ENCODE measurements around the gene LMNA. TPM values are rescaled to one million over a fixed set of nuclear protein-coding genes. Genes with fewer than 3 reads are reported as not detected.

Gene LMNA
- total and polyA plus RNA-seq, 2 of the 4 experiments (the other 2 are of a cell fraction), result 563 to 755 TPM

DNA sequence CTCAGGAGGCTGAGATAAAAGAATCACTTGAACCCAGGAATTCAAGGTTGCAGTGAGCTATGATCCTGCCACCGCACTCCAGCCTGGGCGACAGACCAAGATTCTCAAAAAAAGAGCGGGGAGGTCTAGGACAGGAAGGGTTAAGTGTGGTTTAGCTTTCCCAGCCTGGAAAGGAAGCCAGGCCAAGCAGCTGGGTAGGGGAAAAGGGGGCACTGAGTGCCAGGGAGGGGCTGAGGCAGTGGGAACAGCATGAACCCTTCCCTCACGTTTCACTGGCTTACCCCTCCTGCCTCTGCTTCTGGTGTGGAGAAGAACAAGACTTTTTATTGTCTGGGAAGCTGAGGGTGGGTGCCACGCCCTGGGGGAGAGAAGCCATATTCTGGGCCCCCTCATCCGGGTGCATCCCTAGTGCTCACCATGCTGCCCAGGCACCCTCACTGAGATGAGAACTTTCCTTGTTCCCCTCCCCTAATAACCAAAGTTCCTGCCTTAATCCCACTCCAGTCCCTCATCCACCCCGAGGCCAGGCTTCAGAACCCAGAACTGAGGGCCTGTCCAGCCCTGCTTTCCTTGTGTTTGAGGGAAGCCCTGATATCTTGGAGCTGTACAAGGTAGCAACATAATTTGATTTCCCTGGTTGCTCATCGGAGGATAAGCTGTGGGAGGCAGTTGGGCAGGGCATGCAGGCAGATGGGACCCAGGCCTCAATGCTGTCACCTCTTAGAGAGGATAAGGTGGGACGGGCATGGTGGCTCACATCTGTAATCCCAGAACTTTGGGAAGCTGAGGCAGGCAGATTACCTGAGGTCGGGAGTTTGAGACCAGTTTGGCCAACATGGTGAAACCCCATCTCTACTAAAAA lies 2.0 kb upstream of the LMNA start:
- Histone ChIP-seq H3K27me3 (ENCODE audit: control insufficient read depth, insufficient read depth, low read length) (no peaks in the 10 kb centered on the region), H3K36me3 (ENCODE audit: control insufficient read depth, insufficient read depth, low read length) (no peaks in the 10 kb centered on the region), H3K56ac (ENCODE audit: extremely low read depth, insufficient read depth, low read length) (no peak overlapping the region), H3K14ac (replicated peaks; ENCODE audit: low read depth, low read length) (peak overlapping the region; percentile 5; the same call in 1 of the 2 replicates), H3K4me1 (ENCODE audit: control insufficient read depth, insufficient read depth, low read length) (peaks cover 11% of the 10 kb centered on the region), H2BK15ac (ENCODE audit: low read depth, low read length) (peak overlapping the region; percentile 56; the same call in 1 of the 3 replicates), H3K79me1 (ENCODE audit: low read depth in 1 of 2, low read length in 2 of 2) (peaks cover 4 to 38% of the 10 kb centered on the region in 2 experiments; a peak in 3 of 4 replicates), H3K9me3 (ENCODE audit: control insufficient read depth, insufficient read depth, low read length) (no peaks in the 10 kb centered on the region), H3K23ac (ENCODE audit: low read depth, low read length) (0 out of 2 replicates have a peak overlapping the region, but pooled peaks have one; percentile 45), H4K20me1 (ENCODE audit: insufficient read depth, low read length) (peaks cover 28% of the 10 kb centered on the region), H2AK9ac (replicated peaks; ENCODE audit: low read depth, low read length, poor library complexity) (peak overlapping the region; percentile 86), H3K27ac (ENCODE audit: insufficient read depth, low read length) (no peak overlapping the region), H3K9me1 (ENCODE audit: insufficient read depth, low read length) (peaks cover 7% of the 10 kb centered on the region; the same call in 1 of the 2 replicates), H2AK5ac (ENCODE audit: low read depth, low read length) (peak overlapping the region; percentile 84), H2BK5ac (ENCODE audit: low read depth, low read length, poor library complexity, severe bottlenecking) (no peak overlapping the region), H3K4ac (ENCODE audit: low read depth, low read length) (peak overlapping the region; percentile 52), H3K4me3 (ENCODE audit: insufficient read depth, low read depth, low read length) (no peak overlapping the region), H3K9ac (ENCODE audit: low read depth, low read length) (no peak overlapping the region), H3K4me2 (ENCODE audit: low read depth, low read length) (no peak overlapping the region), H4K91ac (ENCODE audit: insufficient read depth, low read depth, low read length) (peak overlapping the region; percentile 24; the same call in 1 of the 2 replicates), H4K8ac (ENCODE audit: low read depth in 2 of 2, low read length in 2 of 2) (peak overlapping the region in 1 of 2 experiments; percentile 27; a peak in 1 of 4 replicates), H3K18ac (ENCODE audit: low read depth, low read length) (no peak overlapping the region), H2AFZ (replicated peaks; ENCODE audit: low read length, poor library complexity) (peak overlapping the region; percentile 67), H4K5ac (ENCODE audit: low read depth, low read length) (no peak overlapping the region), H2BK120ac (ENCODE audit: low read depth, low read length) (peak overlapping the region; percentile 62), H2BK20ac (ENCODE audit: low read depth, low read length) (peak overlapping the region; percentile 49)
- WGBS, 2 experiments (ENCODE audit: extremely low coverage in 2 of 2, insufficient read length in 1 of 2), result 54% methylated on average over 5 of the region's 10 CpGs; no CpG with 5 or more reads in 1 of the 2 experiments
- dilution Hi-C loops (cut with HindIII; ENCODE audit: low sequenced_read_pairs, unreplicated experiment), result no loop called here
- in situ Hi-C loops (cut with MboI; ENCODE audit: low sequenced_read_pairs), result no loop called here
- no peak for DNase-seq
- ATAC-seq (ENCODE audit: low read depth), result no peak
- intact Hi-C loops (cut with micrococcal nuclease), result no loop called here
- ChIA-PET POLR2A (ENCODE audit: unreplicated experiment) (no interaction called here), CTCF (interaction anchor here (0.7 to 1.1 kb wide), 2 partner anchors 8 to 16 kb away, joined by 3 to 4 read pairs; no protein-coding TSS in a partner anchor)
- no TSS peak for BruUV-seq (replicated peaks)
- TF ChIP-seq MAFK (IDR thresholded peaks at IDR 0.05; ENCODE audit: low read depth, low read length) (no peak), RFX5 (IDR thresholded peaks at IDR 0.05; ENCODE audit: low read depth, low read length) (no peak), RAD21 (IDR thresholded peaks at IDR 0.05; ENCODE audit: low read length) (no peak), SMC3 (IDR thresholded peaks at IDR 0.05; ENCODE audit: low read depth, low read length) (no peak), MAZ (IDR thresholded peaks at IDR 0.05; ENCODE audit: borderline replicate concordance, low read depth, low read length) (no peak), MXI1 (IDR thresholded peaks at IDR 0.05; ENCODE audit: borderline replicate concordance, low read depth, low read length) (no peak), FOS (IDR thresholded peaks at IDR 0.05; ENCODE audit: low read depth, low read length) (no peak), RCOR1 (IDR thresholded peaks at IDR 0.05; ENCODE audit: insufficient replicate concordance, low read length) (no peak), CHD1 (IDR thresholded peaks at IDR 0.05; ENCODE audit: low read depth, low read length) (no peak), NFE2L2 (IDR thresholded peaks at IDR 0.05; ENCODE audit: low read depth, low read length) (no peak), CEBPB (IDR thresholded peaks at IDR 0.05; ENCODE audit: low read depth, low read length) (no peak), BHLHE40 (IDR thresholded peaks at IDR 0.05; ENCODE audit: low read depth, low read length) (no peak)
- TF ChIP-seq, protein P1, sequence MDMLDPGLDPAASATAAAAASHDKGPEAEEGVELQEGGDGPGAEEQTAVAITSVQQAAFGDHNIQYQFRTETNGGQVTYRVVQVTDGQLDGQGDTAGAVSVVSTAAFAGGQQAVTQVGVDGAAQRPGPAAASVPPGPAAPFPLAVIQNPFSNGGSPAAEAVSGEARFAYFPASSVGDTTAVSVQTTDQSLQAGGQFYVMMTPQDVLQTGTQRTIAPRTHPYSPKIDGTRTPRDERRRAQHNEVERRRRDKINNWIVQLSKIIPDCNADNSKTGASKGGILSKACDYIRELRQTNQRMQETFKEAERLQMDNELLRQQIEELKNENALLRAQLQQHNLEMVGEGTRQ (IDR thresholded peaks at IDR 0.05; ENCODE audit: low read depth, low read length), result no peak
- TF ChIP-seq, protein P2, sequence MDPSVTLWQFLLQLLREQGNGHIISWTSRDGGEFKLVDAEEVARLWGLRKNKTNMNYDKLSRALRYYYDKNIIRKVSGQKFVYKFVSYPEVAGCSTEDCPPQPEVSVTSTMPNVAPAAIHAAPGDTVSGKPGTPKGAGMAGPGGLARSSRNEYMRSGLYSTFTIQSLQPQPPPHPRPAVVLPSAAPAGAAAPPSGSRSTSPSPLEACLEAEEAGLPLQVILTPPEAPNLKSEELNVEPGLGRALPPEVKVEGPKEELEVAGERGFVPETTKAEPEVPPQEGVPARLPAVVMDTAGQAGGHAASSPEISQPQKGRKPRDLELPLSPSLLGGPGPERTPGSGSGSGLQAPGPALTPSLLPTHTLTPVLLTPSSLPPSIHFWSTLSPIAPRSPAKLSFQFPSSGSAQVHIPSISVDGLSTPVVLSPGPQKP (IDR thresholded peaks at IDR 0.05; ENCODE audit: borderline replicate concordance, low read depth, low read length), result no peak
